ENCODE data around the gene KLHL2. TPM values are rescaled to one million over a fixed set of nuclear protein-coding genes. Genes with fewer than 3 reads are reported as not detected.

The KLHL2 gene
- total RNA-seq, 5 donors from 2014 or later (not counting 1 experiment from before 2014, with no cell fraction given) = 18.9 to 24.6 (median 21.1) TPM

- no peaks in the 10 kb centered on the region for H3K9me3 Mint-ChIP-seq
Observed at GRCh38 chr4:165308606-165309005, 101.2 kb downstream of the KLHL2 start.

DNA sequence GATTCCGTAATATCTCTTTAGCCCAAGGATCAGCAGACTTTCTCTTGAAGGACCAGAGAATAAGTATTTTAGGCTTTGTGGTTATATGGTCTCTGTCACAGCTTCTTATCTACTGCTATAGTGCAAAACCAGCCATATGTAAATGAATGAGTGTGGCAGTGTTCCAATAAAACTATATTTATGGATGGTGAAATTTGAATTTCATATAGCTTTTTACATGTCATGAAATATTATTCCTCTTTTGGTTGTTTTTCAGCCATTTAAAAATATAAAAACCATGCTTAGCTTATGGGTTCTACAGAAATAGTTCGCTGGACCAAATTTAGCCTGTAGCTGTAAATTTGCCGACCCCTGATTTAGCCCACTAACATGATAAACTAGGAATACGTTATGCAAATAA lies 102.1 kb downstream of the KLHL2 start:
- peaks cover 0 to 1% (median 0%) of the 10 kb centered on the region in 3 donors for H3K4me1 Mint-ChIP-seq
- peaks cover 60% of the 10 kb centered on the region for H3K36me3 Mint-ChIP-seq
- no peaks in the 10 kb centered on the region for H3K27me3 Mint-ChIP-seq
- ATAC-seq (replicated peaks in 1 of 4) (no peak), DNase-seq (no peak)
- WGBS (ENCODE audit: insufficient coverage) = no CpG with 5 or more reads among the region's 4 CpGs
- no peak overlapping the region for H3K4me3 Mint-ChIP-seq
- ChIA-PET CTCF (interaction anchor here in 1 of 2 donors (0.5 kb wide), 1 partner anchor 75 kb away, joined by 4 read pairs; no protein-coding TSS in a partner anchor), POLR2A (no interaction called here)
- Histone ChIP-seq H3K9me3 (no peaks in the 10 kb centered on the region), H3K27me3 (replicated peaks in 1 of 2; ENCODE audit: control insufficient read depth in 2 of 2, extremely low read depth in 1 of 2, insufficient read depth in 2 of 2, low read length in 1 of 2) (no peaks in the 10 kb centered on the region), H3K36me3 (ENCODE audit: control insufficient read depth in 2 of 2, extremely low read depth in 1 of 2, insufficient read depth in 1 of 2, low read length in 1 of 2) (peaks cover 0 to 29% of the 10 kb centered on the region in 2 donors), H3K4me1 (ENCODE audit: control insufficient read depth in 1 of 2, extremely low read depth in 1 of 2, insufficient read depth in 2 of 2, low read length in 2 of 2) (no peaks in the 10 kb centered on the region), H3K27ac (ENCODE audit: low read length) (no peak overlapping the region), H3K4me3 (ENCODE audit: control insufficient read depth in 1 of 2, extremely low read depth in 1 of 2, low read length in 1 of 2) (no peak overlapping the region)
- H3K9me3 Mint-ChIP-seq = no peaks in the 10 kb centered on the region
- H3K27ac Mint-ChIP-seq = no peak overlapping the region

More at GRCh38 chr4:165308606-165309005, 101.2 kb downstream of the KLHL2 start:
- POLR2A ChIA-PET = no interaction called here
- Histone ChIP-seq H3K9me3 (no peaks in the 10 kb centered on the region), H3K27me3 (replicated peaks in 1 of 2; ENCODE audit: control insufficient read depth in 2 of 2, extremely low read depth in 1 of 2, insufficient read depth in 2 of 2, low read length in 1 of 2) (no peaks in the 10 kb centered on the region), H3K4me1 (ENCODE audit: control insufficient read depth in 1 of 2, extremely low read depth in 1 of 2, insufficient read depth in 2 of 2, low read length in 2 of 2) (no peaks in the 10 kb centered on the region), H3K27ac (ENCODE audit: low read length) (no peak overlapping the region), H3K36me3 (ENCODE audit: control insufficient read depth in 2 of 2, extremely low read depth in 1 of 2, insufficient read depth in 1 of 2, low read length in 1 of 2) (peaks cover 0 to 24% of the 10 kb centered on the region in 2 donors), H3K4me3 (ENCODE audit: control insufficient read depth in 1 of 2, extremely low read depth in 1 of 2, low read length in 1 of 2) (no peak overlapping the region)
- no peak for ATAC-seq (replicated peaks in 1 of 4)
- CTCF ChIA-PET = no interaction called here
- H3K4me3 Mint-ChIP-seq = no peak overlapping the region
- peaks cover 57% of the 10 kb centered on the region for H3K36me3 Mint-ChIP-seq
- H3K4me1 Mint-ChIP-seq = peaks cover 0 to 6% (median 0%) of the 10 kb centered on the region in 3 donors
- no peak overlapping the region for H3K27ac Mint-ChIP-seq
- no peaks in the 10 kb centered on the region for H3K27me3 Mint-ChIP-seq
- 100% methylated on average over 1 of the region's 2 CpGs for WGBS (ENCODE audit: insufficient coverage)
- DNase-seq = no peak

GRCh38 chr4:165312506-165312905 lies 105.1 kb downstream of the KLHL2 start:
- Histone ChIP-seq H3K27ac (ENCODE audit: low read length) (no peak overlapping the region), H3K4me3 (ENCODE audit: control insufficient read depth in 1 of 2, extremely low read depth in 1 of 2, low read length in 1 of 2) (no peak overlapping the region), H3K4me1 (ENCODE audit: control insufficient read depth in 1 of 2, extremely low read depth in 1 of 2, insufficient read depth in 2 of 2, low read length in 2 of 2) (no peaks in the 10 kb centered on the region), H3K27me3 (replicated peaks in 1 of 2; ENCODE audit: control insufficient read depth in 2 of 2, extremely low read depth in 1 of 2, insufficient read depth in 2 of 2, low read length in 1 of 2) (no peaks in the 10 kb centered on the region), H3K36me3 (ENCODE audit: control insufficient read depth in 2 of 2, extremely low read depth in 1 of 2, insufficient read depth in 1 of 2, low read length in 1 of 2) (peaks cover 0 to 27% of the 10 kb centered on the region in 2 donors), H3K9me3 (no peaks in the 10 kb centered on the region)
- Mint-ChIP-seq H3K9me3 (no peaks in the 10 kb centered on the region), H3K27me3 (no peaks in the 10 kb centered on the region), H3K27ac (no peak overlapping the region), H3K4me1 (no peaks in the 10 kb centered on the region), H3K4me3 (no peak overlapping the region), H3K36me3 (peaks cover 53% of the 10 kb centered on the region)
- DNase-seq (no peak), ATAC-seq (replicated peaks in 1 of 4) (no peak)
- ChIA-PET CTCF (interaction anchor here in 1 of 2 donors (0.5 to 1.0 kb wide), 2 partner anchors 10 to 198 kb away, joined by 3 to 4 read pairs; no protein-coding TSS in a partner anchor), POLR2A (no interaction called here)
- WGBS (ENCODE audit: insufficient coverage) = no CpG with 5 or more reads among the region's 2 CpGs

DNA sequence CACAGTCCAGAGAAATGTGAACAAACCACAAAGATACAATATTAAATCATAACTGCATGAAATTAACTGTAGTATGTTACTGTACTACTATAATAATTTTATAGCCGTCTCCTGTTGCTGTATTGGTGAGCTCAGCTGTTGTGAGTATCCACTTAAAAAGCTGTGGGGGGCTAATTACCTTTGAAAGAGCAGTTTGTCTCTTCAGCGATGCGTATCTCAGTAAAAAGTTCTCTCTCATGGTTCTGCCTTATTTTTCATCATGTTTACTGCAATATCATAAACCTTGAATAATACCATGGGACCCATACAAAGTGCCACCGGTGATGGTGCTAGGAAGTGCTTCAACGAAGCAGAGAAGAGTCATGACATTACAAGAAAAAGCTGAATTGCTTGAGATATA lies 111.7 kb downstream of the KLHL2 start:
- ChIA-PET POLR2A (no interaction called here), CTCF (no interaction called here)
- peaks cover 35% of the 10 kb centered on the region for H3K36me3 Mint-ChIP-seq
- Histone ChIP-seq H3K4me3 (ENCODE audit: control insufficient read depth in 1 of 2, extremely low read depth in 1 of 2, low read length in 1 of 2) (no peak overlapping the region), H3K27me3 (replicated peaks in 1 of 2; ENCODE audit: control insufficient read depth in 2 of 2, extremely low read depth in 1 of 2, insufficient read depth in 2 of 2, low read length in 1 of 2) (no peaks in the 10 kb centered on the region), H3K9me3 (no peaks in the 10 kb centered on the region), H3K36me3 (ENCODE audit: control insufficient read depth in 2 of 2, extremely low read depth in 1 of 2, insufficient read depth in 1 of 2, low read length in 1 of 2) (peaks cover 0 to 7% of the 10 kb centered on the region in 2 donors), H3K4me1 (ENCODE audit: control insufficient read depth in 1 of 2, extremely low read depth in 1 of 2, insufficient read depth in 2 of 2, low read length in 2 of 2) (no peaks in the 10 kb centered on the region), H3K27ac (ENCODE audit: low read length) (no peak overlapping the region)
- no CpG with 5 or more reads among the region's 5 CpGs for WGBS (ENCODE audit: insufficient coverage)
- H3K27me3 Mint-ChIP-seq = no peaks in the 10 kb centered on the region
- H3K9me3 Mint-ChIP-seq = no peaks in the 10 kb centered on the region
- no peak overlapping the region for H3K27ac Mint-ChIP-seq
- no peak for ATAC-seq (replicated peaks in 1 of 4)
- no peak for DNase-seq
- no peak overlapping the region for H3K4me3 Mint-ChIP-seq
- no peaks in the 10 kb centered on the region for H3K4me1 Mint-ChIP-seq

DNA sequence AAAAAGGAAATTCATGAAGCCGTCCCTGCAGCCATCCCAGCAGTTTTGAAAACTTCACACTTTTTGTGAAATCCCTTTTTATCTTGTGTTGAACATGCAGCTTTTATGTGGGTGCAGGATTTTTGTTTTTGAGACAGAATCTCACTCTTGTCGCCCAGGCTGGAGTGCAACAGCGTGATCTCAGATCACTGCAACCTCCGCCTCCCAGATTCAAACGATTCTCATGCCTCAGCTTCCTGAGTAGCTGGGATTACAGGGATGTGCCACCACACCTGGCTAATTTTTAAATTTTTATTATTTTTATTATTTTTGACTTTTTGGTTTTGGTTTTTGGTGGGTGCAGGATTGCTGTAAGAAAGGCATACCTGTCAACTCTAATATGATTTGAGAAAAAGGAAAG lies 112.1 kb downstream of the KLHL2 start:
- Mint-ChIP-seq H3K9me3 (no peaks in the 10 kb centered on the region), H3K27me3 (no peaks in the 10 kb centered on the region), H3K27ac (no peak overlapping the region), H3K36me3 (peaks cover 30% of the 10 kb centered on the region), H3K4me1 (no peaks in the 10 kb centered on the region), H3K4me3 (no peak overlapping the region)
- no peaks in the 10 kb centered on the region for H3K9me3 ChIP-seq
- H3K4me1 ChIP-seq (ENCODE audit: control insufficient read depth in 1 of 2, extremely low read depth in 1 of 2, insufficient read depth in 2 of 2, low read length in 2 of 2) = no peaks in the 10 kb centered on the region
- DNase-seq (no peak), ATAC-seq (replicated peaks in 1 of 4) (no peak)
- no CpG with 5 or more reads among the region's 5 CpGs for WGBS (ENCODE audit: insufficient coverage)
- no peak overlapping the region for H3K4me3 ChIP-seq (ENCODE audit: control insufficient read depth in 1 of 2, extremely low read depth in 1 of 2, low read length in 1 of 2)
- H3K27ac ChIP-seq (ENCODE audit: low read length) = no peak overlapping the region
- POLR2A ChIA-PET = no interaction called here
- H3K27me3 ChIP-seq (replicated peaks in 1 of 2; ENCODE audit: control insufficient read depth in 2 of 2, extremely low read depth in 1 of 2, insufficient read depth in 2 of 2, low read length in 1 of 2) = no peaks in the 10 kb centered on the region
- H3K36me3 ChIP-seq (ENCODE audit: control insufficient read depth in 2 of 2, extremely low read depth in 1 of 2, insufficient read depth in 1 of 2, low read length in 1 of 2) = peaks cover 0 to 5% of the 10 kb centered on the region in 2 donors
- CTCF ChIA-PET = no interaction called here

DNA sequence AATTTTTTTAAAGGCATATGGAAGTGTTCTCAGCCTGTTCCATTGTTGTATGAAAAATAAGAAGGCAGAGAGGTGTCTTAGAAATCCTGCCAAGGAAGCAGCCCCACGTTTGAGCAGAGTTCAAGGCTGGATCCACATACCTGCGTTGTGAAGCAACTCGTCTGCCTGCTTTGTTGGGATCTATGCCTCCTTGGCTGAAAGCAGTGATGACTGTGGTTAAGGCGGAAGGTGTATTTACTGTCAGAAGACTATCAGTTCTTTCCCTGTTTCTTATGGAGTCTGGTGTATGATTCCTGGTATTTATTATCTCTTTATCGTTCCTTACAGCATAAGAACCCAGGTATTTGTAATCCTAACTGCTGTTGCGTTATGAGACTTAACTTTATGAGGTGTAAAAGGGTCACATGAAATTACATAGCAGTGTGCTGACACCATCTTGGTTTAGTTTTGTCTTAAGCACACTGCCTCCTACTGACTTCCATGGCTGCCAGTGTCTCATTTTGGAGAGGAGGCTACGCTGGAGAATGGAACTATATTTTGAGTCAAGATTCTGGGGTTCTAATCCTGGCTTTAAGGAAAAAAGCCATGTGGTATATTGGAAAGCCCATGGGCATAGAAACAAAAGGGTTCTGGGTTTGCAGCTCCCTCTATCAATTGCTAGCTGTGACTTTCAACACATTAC lies 117.0 kb downstream of the KLHL2 start:
- no peaks in the 10 kb centered on the region for H3K9me3 ChIP-seq
- ATAC-seq (replicated peaks in 1 of 4) (no peak), DNase-seq (no peak)
- CTCF ChIA-PET = interaction anchor here in 1 of 2 donors (0.7 kb wide), 1 partner anchor 214 kb away, joined by 3 read pairs; no protein-coding TSS in a partner anchor
- Mint-ChIP-seq H3K4me1 (peaks cover 0 to 14% (median 13%) of the 10 kb centered on the region in 3 donors), H3K27me3 (no peaks in the 10 kb centered on the region), H3K4me3 (no peak overlapping the region), H3K36me3 (peaks cover 15% of the 10 kb centered on the region), H3K27ac (no peak overlapping the region), H3K9me3 (no peaks in the 10 kb centered on the region)
- no peaks in the 10 kb centered on the region for H3K36me3 ChIP-seq (ENCODE audit: control insufficient read depth in 2 of 2, extremely low read depth in 1 of 2, insufficient read depth in 1 of 2, low read length in 1 of 2)
- H3K27ac ChIP-seq (ENCODE audit: low read length) = no peak overlapping the region
- H3K27me3 ChIP-seq (replicated peaks in 1 of 2; ENCODE audit: control insufficient read depth in 2 of 2, extremely low read depth in 1 of 2, insufficient read depth in 2 of 2, low read length in 1 of 2) = no peaks in the 10 kb centered on the region
- no peak overlapping the region for H3K4me3 ChIP-seq (ENCODE audit: control insufficient read depth in 1 of 2, extremely low read depth in 1 of 2, low read length in 1 of 2)
- POLR2A ChIA-PET = no interaction called here
- peaks cover 11 to 16% of the 10 kb centered on the region in 2 experiments for H3K4me1 ChIP-seq (ENCODE audit: control insufficient read depth in 1 of 2, extremely low read depth in 1 of 2, insufficient read depth in 2 of 2, low read length in 2 of 2)
- WGBS (ENCODE audit: insufficient coverage) = 93% methylated on average over 3 of the region's 7 CpGs

All from T-cell (primary cell).